AG10803 (cell line): ENCODE measurements around the gene ACP4.
A peak's percentile ranks its signal among the peaks of the same experiment; 100 is the strongest.
"Not testable (repeated sequence)": the region's sequence is repeated elsewhere in the genome, so short reads cannot be mapped to it uniquely, and the experiment has no call there.

Experiments used
- DNase-seq: peaks from one replicate; pipeline ENCODE4 v3.0.0; 2010; ENCODE audit warnings: low read depth
- H3K4me3 ChIP-seq: 2 replicates; pipeline ENCODE4 v1.5.1; 2011; ENCODE audit warnings: mild to moderate bottlenecking, low read length, control low read depth
- CTCF ChIP-seq: conservative IDR thresholded peaks from 2 replicates; pipeline ENCODE4 v1.5.1; 2011; ENCODE audit warnings: mild to moderate bottlenecking, low read length, control low read depth, inconsistent platforms

ACP4 gene

GRCh38 chr19:50803633-50804419 lies 13.6 kb downstream of the ACP4 start:
- TF ChIP-seq CTCF: no peak
- peak overlapping the region; percentile 98 for H3K4me3 ChIP-seq
- DNase-seq: no peak

- no peak for TF ChIP-seq CTCF
- peak overlapping the region; percentile 98 for H3K4me3 ChIP-seq
- DNase-seq: peak; percentile 99
Observed at GRCh38 chr19:50804420-50805272, 14.4 kb downstream of the ACP4 start.

GRCh38 chr19:50808856-50809255 lies 18.6 kb downstream of the ACP4 start:
- H3K4me3 ChIP-seq: no peak overlapping the region
- TF ChIP-seq CTCF: no peak
- no peak for DNase-seq

GRCh38 chr19:50811622-50812238 lies 21.5 kb downstream of the ACP4 start:
- DNase-seq, H3K4me3 ChIP-seq: not testable (repeated sequence)

- no peak for TF ChIP-seq CTCF
- no peak for DNase-seq
- H3K4me3 ChIP-seq: no peak overlapping the region
Observed at GRCh38 chr19:50812474-50812873, 22.3 kb downstream of the ACP4 start.

- DNase-seq: no peak
- H3K4me3 ChIP-seq: no peak overlapping the region
- TF ChIP-seq CTCF: no peak
Observed at GRCh38 chr19:50814883-50815282, 24.7 kb downstream of the ACP4 start.

GRCh38 chr19:50815439-50815838 lies 25.2 kb downstream of the ACP4 start:
- no peak for DNase-seq
- no peak for TF ChIP-seq CTCF
- no peak overlapping the region for H3K4me3 ChIP-seq
